ENCODE measurements around the gene FMO3.

GRCh38 chr1:171161431-171161830 is 70.7 kb downstream of the FMO3 start:
- no peak for TF ChIP-seq EP300 (IDR thresholded peaks at IDR 0.05)
- TF ChIP-seq, protein P1, sequence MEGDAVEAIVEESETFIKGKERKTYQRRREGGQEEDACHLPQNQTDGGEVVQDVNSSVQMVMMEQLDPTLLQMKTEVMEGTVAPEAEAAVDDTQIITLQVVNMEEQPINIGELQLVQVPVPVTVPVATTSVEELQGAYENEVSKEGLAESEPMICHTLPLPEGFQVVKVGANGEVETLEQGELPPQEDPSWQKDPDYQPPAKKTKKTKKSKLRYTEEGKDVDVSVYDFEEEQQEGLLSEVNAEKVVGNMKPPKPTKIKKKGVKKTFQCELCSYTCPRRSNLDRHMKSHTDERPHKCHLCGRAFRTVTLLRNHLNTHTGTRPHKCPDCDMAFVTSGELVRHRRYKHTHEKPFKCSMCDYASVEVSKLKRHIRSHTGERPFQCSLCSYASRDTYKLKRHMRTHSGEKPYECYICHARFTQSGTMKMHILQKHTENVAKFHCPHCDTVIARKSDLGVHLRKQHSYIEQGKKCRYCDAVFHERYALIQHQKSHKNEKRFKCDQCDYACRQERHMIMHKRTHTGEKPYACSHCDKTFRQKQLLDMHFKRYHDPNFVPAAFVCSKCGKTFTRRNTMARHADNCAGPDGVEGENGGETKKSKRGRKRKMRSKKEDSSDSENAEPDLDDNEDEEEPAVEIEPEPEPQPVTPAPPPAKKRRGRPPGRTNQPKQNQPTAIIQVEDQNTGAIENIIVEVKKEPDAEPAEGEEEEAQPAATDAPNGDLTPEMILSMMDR (IDR thresholded peaks at IDR 0.05): no peak
